ACC112 (cell line): ENCODE measurements around the gene MAP3K21.

Experiments used
- H2AFZ ChIP-seq: fragments of 200-600 bp; sonication (generic); one replicate; pipeline ENCODE4 v1.6.0; 2017; ENCODE audit warnings: antibody characterized with exemption, low read length; ENCODE audit not compliant: unreplicated experiment
- H3K27ac ChIP-seq: fragments of 200-600 bp; sonication (generic); 2 replicates; pipeline ENCODE4 v1.5.1; 2014; ENCODE audit warnings: low read depth, mild to moderate bottlenecking, antibody characterized with exemption, low read length, moderate library complexity
- H3K27me3 ChIP-seq: fragments of 200-600 bp; sonication (generic); 2 replicates; pipeline ENCODE4 v1.6.1; 2014; ENCODE audit warnings: mild to moderate bottlenecking, antibody characterized with exemption, low read length, moderate library complexity, mixed read lengths; ENCODE audit not compliant: insufficient read depth
- H3K36me3 ChIP-seq: fragments of 200-600 bp; sonication (generic); 2 replicates; pipeline ENCODE4 v1.6.1; 2016; ENCODE audit warnings: mild to moderate bottlenecking, antibody characterized with exemption, low read length, moderate library complexity, mixed read lengths; ENCODE audit not compliant: insufficient read depth
- H3K4me1 ChIP-seq: fragments of 200-600 bp; sonication (generic); one replicate; pipeline ENCODE4 v1.6.1; 2016; ENCODE audit warnings: low read length, mixed read lengths; ENCODE audit not compliant: insufficient read depth, unreplicated experiment, control insufficient read depth
- H3K4me3 ChIP-seq: fragments of 200-600 bp; sonication (generic); 2 replicates; pipeline ENCODE4 v1.5.1; 2014; ENCODE audit warnings: mild to moderate bottlenecking, low read depth, low read length
- H3K79me2 ChIP-seq: fragments of 200-600 bp; sonication (generic); one replicate; pipeline ENCODE4 v1.6.0; 2016; ENCODE audit warnings: low read length; ENCODE audit not compliant: control insufficient read depth, unreplicated experiment, insufficient read depth

MAP3K21 gene

GRCh38 chr1:233357595-233358397, 30.3 kb downstream of the MAP3K21 start:
- Histone ChIP-seq H2AFZ (no peak overlapping the region), H3K4me1 (no peaks in the 10 kb centered on the region), H3K4me3 (no peak overlapping the region), H3K27ac (no peak overlapping the region), H3K36me3 (no peaks in the 10 kb centered on the region), H3K79me2 (no peaks in the 10 kb centered on the region), H3K27me3 (no peaks in the 10 kb centered on the region)

- no peak overlapping the region for H2AFZ ChIP-seq
- H3K36me3 ChIP-seq, result no peaks in the 10 kb centered on the region
- no peaks in the 10 kb centered on the region for H3K27me3 ChIP-seq
- no peak overlapping the region for H3K27ac ChIP-seq
- no peaks in the 10 kb centered on the region for H3K4me1 ChIP-seq
- no peaks in the 10 kb centered on the region for H3K79me2 ChIP-seq
- no peak overlapping the region for H3K4me3 ChIP-seq
Measured at GRCh38 chr1:233359431-233359830, 31.9 kb downstream of the MAP3K21 start.

GRCh38 chr1:233359905-233360304, 32.4 kb downstream of the MAP3K21 start:
- H3K79me2 ChIP-seq, result no peaks in the 10 kb centered on the region
- no peaks in the 10 kb centered on the region for H3K4me1 ChIP-seq
- H3K27ac ChIP-seq, result no peak overlapping the region
- H3K36me3 ChIP-seq, result no peaks in the 10 kb centered on the region
- H3K4me3 ChIP-seq, result no peak overlapping the region
- no peaks in the 10 kb centered on the region for H3K27me3 ChIP-seq
- H2AFZ ChIP-seq, result no peak overlapping the region

GRCh38 chr1:233360525-233361102, 33.1 kb downstream of the MAP3K21 start:
- no peak overlapping the region for H2AFZ ChIP-seq
- no peaks in the 10 kb centered on the region for H3K27me3 ChIP-seq
- no peaks in the 10 kb centered on the region for H3K36me3 ChIP-seq
- H3K79me2 ChIP-seq, result no peaks in the 10 kb centered on the region
- H3K4me3 ChIP-seq, result no peak overlapping the region
- H3K27ac ChIP-seq, result no peak overlapping the region
- H3K4me1 ChIP-seq, result no peaks in the 10 kb centered on the region

- H3K4me3 ChIP-seq, result no peak overlapping the region
- H3K36me3 ChIP-seq, result no peaks in the 10 kb centered on the region
- no peaks in the 10 kb centered on the region for H3K27me3 ChIP-seq
- no peaks in the 10 kb centered on the region for H3K79me2 ChIP-seq
- no peak overlapping the region for H2AFZ ChIP-seq
- H3K4me1 ChIP-seq, result no peaks in the 10 kb centered on the region
- H3K27ac ChIP-seq, result no peak overlapping the region
Measured at GRCh38 chr1:233361876-233362275, 34.4 kb downstream of the MAP3K21 start.

GRCh38 chr1:233362743-233363142, 35.2 kb downstream of the MAP3K21 start:
- H3K79me2 ChIP-seq, result no peaks in the 10 kb centered on the region
- no peaks in the 10 kb centered on the region for H3K36me3 ChIP-seq
- no peak overlapping the region for H3K4me3 ChIP-seq
- H3K4me1 ChIP-seq, result no peaks in the 10 kb centered on the region
- no peaks in the 10 kb centered on the region for H3K27me3 ChIP-seq
- no peak overlapping the region for H2AFZ ChIP-seq
- no peak overlapping the region for H3K27ac ChIP-seq

GRCh38 chr1:233364026-233364425, 36.5 kb downstream of the MAP3K21 start:
- Histone ChIP-seq H3K27ac (no peak overlapping the region), H3K4me1 (peaks cover 5% of the 10 kb centered on the region), H3K27me3 (no peaks in the 10 kb centered on the region), H2AFZ (no peak overlapping the region), H3K36me3 (no peaks in the 10 kb centered on the region), H3K79me2 (no peaks in the 10 kb centered on the region), H3K4me3 (no peak overlapping the region)

- Histone ChIP-seq H3K4me1 (peaks cover 5% of the 10 kb centered on the region), H3K79me2 (no peaks in the 10 kb centered on the region), H3K36me3 (no peaks in the 10 kb centered on the region), H3K27ac (no peak overlapping the region), H3K27me3 (no peaks in the 10 kb centered on the region), H2AFZ (no peak overlapping the region), H3K4me3 (no peak overlapping the region)
Measured at GRCh38 chr1:233364695-233365539, 37.4 kb downstream of the MAP3K21 start.

- Histone ChIP-seq H2AFZ (no peak overlapping the region), H3K4me1 (peaks cover 5% of the 10 kb centered on the region), H3K4me3 (no peak overlapping the region), H3K36me3 (no peaks in the 10 kb centered on the region), H3K27me3 (no peaks in the 10 kb centered on the region), H3K79me2 (no peaks in the 10 kb centered on the region), H3K27ac (no peak overlapping the region)
Measured at GRCh38 chr1:233366575-233366974, 39.1 kb downstream of the MAP3K21 start.

- Histone ChIP-seq H3K27me3 (no peaks in the 10 kb centered on the region), H3K79me2 (no peaks in the 10 kb centered on the region), H3K27ac (no peak overlapping the region), H3K36me3 (no peaks in the 10 kb centered on the region), H2AFZ (no peak overlapping the region), H3K4me3 (no peak overlapping the region), H3K4me1 (peaks cover 5% of the 10 kb centered on the region)
Measured at GRCh38 chr1:233367057-233367803, 39.7 kb downstream of the MAP3K21 start.
